Uterus (tissue), 2 donors: ENCODE results near the gene TRAT1.

Experiments used
- POLR2A ChIP-seq, 2 donors: fragments of 450-650 bp; IDR thresholded peaks; one replicate each; pipeline ENCODE4 v1.6.1; 2016; ENCODE audit warnings: antibody characterized with exemption in 2 of 2, mild to moderate bottlenecking in 1 of 2, moderate library complexity in 1 of 2
- TF ChIP-seq, protein P1 (sequence below), 4 experiments: fragments of 200-600 bp in 2 of 4; fragments of 450-650 bp in 2 of 4; sonication (generic) in 2 of 4; IDR thresholded peaks; one replicate each; pipeline ENCODE4 v1.5.1; 2016 to 2019; ENCODE audit warnings: antibody characterized with exemption in 4 of 4, mild to moderate bottlenecking in 2 of 4, moderate library complexity in 1 of 4

DNA sequence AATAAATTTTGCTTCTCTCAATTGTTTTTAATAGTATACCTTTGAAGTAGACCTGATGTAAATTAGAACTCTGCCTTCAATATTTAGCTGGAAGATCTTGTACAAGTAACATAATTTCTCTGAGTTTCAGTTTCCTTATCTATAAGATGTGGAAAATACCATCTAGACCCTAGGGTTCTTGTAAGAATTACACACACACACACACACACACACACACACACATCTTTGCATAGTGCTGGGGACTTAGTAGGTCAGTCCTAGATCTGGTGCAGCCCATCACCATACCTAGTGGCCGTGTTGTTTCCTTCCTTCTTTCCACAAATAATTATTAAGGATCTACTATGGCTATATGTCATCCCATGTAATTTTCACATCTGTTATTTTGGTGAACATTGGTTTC is 11.0 kb downstream of the TRAT1 start:
- TF ChIP-seq, protein P1, sequence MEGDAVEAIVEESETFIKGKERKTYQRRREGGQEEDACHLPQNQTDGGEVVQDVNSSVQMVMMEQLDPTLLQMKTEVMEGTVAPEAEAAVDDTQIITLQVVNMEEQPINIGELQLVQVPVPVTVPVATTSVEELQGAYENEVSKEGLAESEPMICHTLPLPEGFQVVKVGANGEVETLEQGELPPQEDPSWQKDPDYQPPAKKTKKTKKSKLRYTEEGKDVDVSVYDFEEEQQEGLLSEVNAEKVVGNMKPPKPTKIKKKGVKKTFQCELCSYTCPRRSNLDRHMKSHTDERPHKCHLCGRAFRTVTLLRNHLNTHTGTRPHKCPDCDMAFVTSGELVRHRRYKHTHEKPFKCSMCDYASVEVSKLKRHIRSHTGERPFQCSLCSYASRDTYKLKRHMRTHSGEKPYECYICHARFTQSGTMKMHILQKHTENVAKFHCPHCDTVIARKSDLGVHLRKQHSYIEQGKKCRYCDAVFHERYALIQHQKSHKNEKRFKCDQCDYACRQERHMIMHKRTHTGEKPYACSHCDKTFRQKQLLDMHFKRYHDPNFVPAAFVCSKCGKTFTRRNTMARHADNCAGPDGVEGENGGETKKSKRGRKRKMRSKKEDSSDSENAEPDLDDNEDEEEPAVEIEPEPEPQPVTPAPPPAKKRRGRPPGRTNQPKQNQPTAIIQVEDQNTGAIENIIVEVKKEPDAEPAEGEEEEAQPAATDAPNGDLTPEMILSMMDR (IDR thresholded peaks at IDR 0.05): no peak
- no peak for TF ChIP-seq POLR2A (IDR thresholded peaks at IDR 0.05)
